Adrenal gland (tissue), 12 donors: ENCODE measurements around the gene ELF1. TPM values are rescaled to one million over a fixed set of nuclear protein-coding genes. Genes with fewer than 3 reads are reported as not detected.
"Not testable (repeated sequence)": the region's sequence is repeated elsewhere in the genome, so short reads cannot be mapped to it uniquely, and the experiment has no call there.

Source experiments
- DNase-seq, 7 donors: peaks; one replicate each; pipeline ENCODE4 v3.0.0-alpha.2; 2019 to 2020
- H3K27ac ChIP-seq, 5 donors: fragments of 200-600 bp; sonication (generic) in 4 of 5; 1 replicate in 3 of 5; 2 replicates in 2 of 5; pipeline versions ENCODE4 v1.5.1 to v1.8.0; 2016 to 2020; ENCODE audit warnings: mild to moderate bottlenecking in 1 of 5
- H3K27me3 ChIP-seq: fragments of 200-600 bp; 2 replicates; pipeline ENCODE4 v1.8.0; 2021
- H3K36me3 ChIP-seq, 2 donors: fragments of 200-600 bp; replicated peaks in 1 of 2; 1 replicate in 1 of 2; 2 replicates in 1 of 2; pipeline versions ENCODE4 v1.5.1 to v1.8.0; 2018 to 2022
- H3K4me1 ChIP-seq, 2 donors: fragments of 200-600 bp; replicated peaks in 1 of 2; 1 replicate in 1 of 2; 2 replicates in 1 of 2; pipeline versions ENCODE4 v1.5.1 to v1.8.0; 2018 to 2021
- H3K4me3 ChIP-seq, 4 donors: fragments of 200-600 bp; sonication (generic) in 3 of 4; one replicate each; pipeline ENCODE4 v1.5.1; 2016 to 2018
- H3K9me3 ChIP-seq, 3 donors: fragments of 200-600 bp; sonication (generic) in 1 of 3; replicated peaks in 1 of 3; 1 replicate in 2 of 3; 2 replicates in 1 of 3; pipeline versions ENCODE4 v1.5.1 to v1.8.0; 2016 to 2021
- POLR2A ChIP-seq, 2 donors: fragments of 450-650 bp; IDR thresholded peaks; one replicate each; pipeline ENCODE4 v1.6.1; 2017; ENCODE audit warnings: antibody characterized with exemption in 2 of 2, mild to moderate bottlenecking in 2 of 2, moderate library complexity in 1 of 2
- WGBS, 4 donors: extraction: QIAGEN DNeasy Blood & Tissue Kit in 2 of 4; methylation state at CpG; one replicate each; pipeline versions ENCODE4 v1.1.5 to v1.1.7; 2013 to 2017; 5-methylcytosine and 5-hydroxymethylcytosine counted together
- intact Hi-C, 2 donors: fragments of 100-400 bp; cut with DNase I; formaldehyde crosslinking; loops; one replicate each; pipeline versions ENCODE4 v1.14.1 to v1.15.0; 2022 to 2023
- polyA plus RNA-seq, 3 donors: library from polyadenylated mRNA; stranded (reverse); fragments of 200-250 nt in 2 of 3; fragments of 350-450 nt in 1 of 3; fragmentation: Illumina TruSeq in 1 of 3; extraction: RNeasy Lipid Tissue Mini Kit (QIAGEN cat#74804) in 1 of 3; gene quantifications; one replicate each; pipeline ENCODE4 v1.2.3, GENCODE V29; 2013 to 2014
- total RNA-seq, 9 donors: library from RNA; depleted of rRNA in 4 of 9; stranded (reverse); fragments of >200 nt in 4 of 9; fragments of 120-200 nt in 1 of 9; fragmentation: NEBNext Ultra II Directional in 1 of 9; extraction: Animal tissue kit (Norgen Biotek cat#: 25700) in 1 of 9; gene quantifications; one replicate each; pipeline versions ENCODE4 v1.1.0 to v1.2.4, GENCODE V29; 2013 to 2023
- TF ChIP-seq, protein P1 (sequence below), 6 experiments: fragments of 450-650 bp in 4 of 6; fragments of 200-600 bp in 2 of 6; sonication (generic) in 1 of 6; IDR thresholded peaks; 1 replicate in 5 of 6; 2 replicates in 1 of 6; pipeline versions ENCODE4 v1.5.1 to v1.8.0; 2016 to 2021; ENCODE audit warnings: antibody characterized with exemption in 6 of 6, mild to moderate bottlenecking in 2 of 6, moderate library complexity in 1 of 6
- donor health status: healthy with polysubstance abuse.
- donor health status: Bipolar disorder and iron deficiency.
- donor health status: DM: yes; HTN: yes; CAD: no.
- donor health status: DM: no; HTN: no; CAD: no.
- donor health status: DM: no; HTN: no; CAD: no.
- donor health status: DM: yes; HTN: yes; CAD: no.

The ELF1 gene
- total and polyA plus RNA-seq, 12 donors: 6.3 to 64.3 (median 51.7) TPM

DNA sequence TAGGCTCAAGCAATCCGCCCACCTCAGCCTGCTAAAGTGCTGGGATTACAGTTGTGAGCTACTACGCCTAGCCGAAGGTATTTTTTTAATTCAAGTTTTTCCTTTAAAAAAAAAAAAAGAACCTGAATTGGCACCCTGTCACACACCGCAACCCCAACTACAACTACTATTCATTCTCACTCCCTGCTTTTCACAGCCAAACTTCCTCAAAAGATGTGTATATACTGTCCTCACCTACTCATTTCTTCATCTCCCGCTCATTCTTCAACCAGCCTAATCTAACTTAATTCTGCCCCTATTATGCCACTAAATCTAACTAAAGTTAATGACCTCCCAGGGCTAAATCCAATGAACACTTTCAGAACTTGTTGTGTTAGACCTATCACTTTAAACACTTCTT, 29.5 kb upstream of the ELF1 start:
- 92 to 94% (median 93%) methylated on average over 5 of the region's 5 CpGs for WGBS, 4 donors

DNA sequence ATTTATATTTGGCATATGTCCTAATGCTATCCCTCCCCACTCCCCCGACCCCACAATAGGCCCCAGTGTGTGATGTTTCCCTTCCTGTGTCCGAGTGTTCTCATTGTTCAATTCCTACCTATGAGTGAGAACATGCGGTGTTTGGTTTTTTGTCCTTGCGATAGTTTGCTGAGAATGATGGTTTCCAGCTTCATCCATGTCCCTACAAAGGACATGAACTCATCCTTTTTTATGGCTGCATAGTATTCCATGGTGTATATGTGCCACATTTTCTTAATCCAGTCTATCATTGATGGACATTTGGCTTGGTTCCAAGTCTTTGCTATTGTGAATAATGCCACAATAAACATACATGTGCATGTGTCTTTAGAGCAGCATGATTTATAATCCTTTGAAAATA, 23.3 kb upstream of the ELF1 start:
- 96 to 99% (median 99%) methylated on average over 2 to 4 of the region's 4 CpGs for WGBS, 4 donors
- H3K9me3 ChIP-seq, DNase-seq, H3K36me3 ChIP-seq, H3K27ac ChIP-seq, intact Hi-C loops, H3K4me3 ChIP-seq, H3K27me3 ChIP-seq: not testable (repeated sequence)
- peaks cover 4 to 10% of the 10 kb centered on the region in 2 donors for H3K4me1 ChIP-seq

More for the DNA sequence above, 29.5 kb upstream of the ELF1 start:
- Histone ChIP-seq H3K9me3 (no peaks in the 10 kb centered on the region), H3K27ac (no peak overlapping the region), H3K4me1 (peaks cover 9 to 42% of the 10 kb centered on the region in 2 donors), H3K27me3 (no peaks in the 10 kb centered on the region), H3K4me3 (no peak overlapping the region), H3K36me3 (no peaks in the 10 kb centered on the region)
- no peak for DNase-seq
- no peak for TF ChIP-seq POLR2A (IDR thresholded peaks at IDR 0.05)
- TF ChIP-seq, protein P1, sequence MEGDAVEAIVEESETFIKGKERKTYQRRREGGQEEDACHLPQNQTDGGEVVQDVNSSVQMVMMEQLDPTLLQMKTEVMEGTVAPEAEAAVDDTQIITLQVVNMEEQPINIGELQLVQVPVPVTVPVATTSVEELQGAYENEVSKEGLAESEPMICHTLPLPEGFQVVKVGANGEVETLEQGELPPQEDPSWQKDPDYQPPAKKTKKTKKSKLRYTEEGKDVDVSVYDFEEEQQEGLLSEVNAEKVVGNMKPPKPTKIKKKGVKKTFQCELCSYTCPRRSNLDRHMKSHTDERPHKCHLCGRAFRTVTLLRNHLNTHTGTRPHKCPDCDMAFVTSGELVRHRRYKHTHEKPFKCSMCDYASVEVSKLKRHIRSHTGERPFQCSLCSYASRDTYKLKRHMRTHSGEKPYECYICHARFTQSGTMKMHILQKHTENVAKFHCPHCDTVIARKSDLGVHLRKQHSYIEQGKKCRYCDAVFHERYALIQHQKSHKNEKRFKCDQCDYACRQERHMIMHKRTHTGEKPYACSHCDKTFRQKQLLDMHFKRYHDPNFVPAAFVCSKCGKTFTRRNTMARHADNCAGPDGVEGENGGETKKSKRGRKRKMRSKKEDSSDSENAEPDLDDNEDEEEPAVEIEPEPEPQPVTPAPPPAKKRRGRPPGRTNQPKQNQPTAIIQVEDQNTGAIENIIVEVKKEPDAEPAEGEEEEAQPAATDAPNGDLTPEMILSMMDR (IDR thresholded peaks at IDR 0.05): no peak
- intact Hi-C loops: no loop called here

DNA sequence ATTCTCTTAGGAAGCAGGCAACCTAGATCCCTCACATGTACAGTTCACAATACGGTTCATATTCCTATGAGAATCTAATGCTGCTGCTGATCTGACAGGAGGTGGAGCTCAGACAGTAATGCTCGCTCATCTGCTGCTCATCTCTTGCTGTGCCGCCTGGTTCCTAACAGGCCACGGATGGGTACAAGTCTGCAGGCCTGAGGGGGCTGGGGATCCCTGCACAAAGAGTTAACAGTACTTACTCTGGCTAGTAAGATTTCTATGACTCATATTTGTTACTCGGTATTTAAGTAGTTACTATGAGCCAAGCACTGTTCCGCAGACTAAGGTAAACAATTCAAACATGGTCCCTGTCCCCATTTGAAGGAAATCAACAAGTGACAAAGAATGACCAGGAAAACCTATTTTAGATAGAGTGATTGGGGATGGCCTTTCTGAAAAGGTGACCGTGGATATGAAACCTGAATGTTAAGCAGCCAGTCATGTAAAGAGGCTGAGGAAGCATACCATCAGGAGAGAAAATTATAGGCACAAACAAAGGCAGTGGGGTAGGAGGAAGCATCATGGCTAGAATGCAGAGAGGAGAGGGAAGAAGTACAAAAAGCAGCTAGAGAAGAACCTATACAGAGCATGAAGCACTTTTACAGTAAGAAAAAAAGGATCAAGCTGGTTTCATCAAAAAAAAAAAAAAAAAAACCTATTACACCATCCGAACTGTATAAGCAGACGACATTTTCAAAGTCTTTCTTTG, 21.6 kb upstream of the ELF1 start:
- DNase-seq: no peak
- H3K4me3 ChIP-seq: no peak overlapping the region
- intact Hi-C loops: no loop called here
- H3K36me3 ChIP-seq: no peaks in the 10 kb centered on the region
- no peaks in the 10 kb centered on the region for H3K9me3 ChIP-seq
- H3K27ac ChIP-seq: no peak overlapping the region
- H3K4me1 ChIP-seq: peaks cover 4 to 10% of the 10 kb centered on the region in 2 donors
- TF ChIP-seq, protein P1 (IDR thresholded peaks at IDR 0.05): no peak
- TF ChIP-seq POLR2A (IDR thresholded peaks at IDR 0.05): no peak
- 72 to 81% (median 77%) methylated on average over 6 to 9 of the region's 9 CpGs for WGBS, 4 donors
- H3K27me3 ChIP-seq: no peaks in the 10 kb centered on the region

DNA sequence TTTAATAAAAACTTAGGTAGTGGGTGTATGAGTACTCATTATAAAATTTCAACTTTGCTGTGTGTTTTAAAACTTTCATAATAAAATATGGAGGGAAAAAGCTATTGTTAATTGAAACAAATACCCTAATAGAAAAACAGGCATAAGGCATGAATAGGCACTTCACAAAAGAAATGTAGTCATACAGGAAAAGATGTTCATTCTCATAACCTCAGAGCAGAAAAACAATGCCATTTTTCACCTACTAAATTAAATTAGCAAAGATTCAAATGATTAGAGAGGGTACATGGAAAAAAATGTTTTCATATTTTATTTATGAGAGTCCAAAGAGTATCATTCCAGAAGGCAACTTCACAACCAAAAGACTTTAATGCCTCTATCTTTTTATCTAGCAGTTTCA, 20.6 kb upstream of the ELF1 start:
- TF ChIP-seq, protein P1 (IDR thresholded peaks at IDR 0.05): no peak
- TF ChIP-seq POLR2A (IDR thresholded peaks at IDR 0.05): no peak
- Histone ChIP-seq H3K4me1 (peaks cover 4 to 18% of the 10 kb centered on the region in 2 donors), H3K36me3 (no peaks in the 10 kb centered on the region), H3K27me3 (no peaks in the 10 kb centered on the region), H3K9me3 (no peaks in the 10 kb centered on the region), H3K4me3 (no peak overlapping the region), H3K27ac (no peak overlapping the region)
- no peak for DNase-seq
- intact Hi-C loops: no loop called here

GRCh38 chr13:41036557-41036956, 17.4 kb upstream of the ELF1 start:
- H3K27ac ChIP-seq, H3K27me3 ChIP-seq, H3K9me3 ChIP-seq, DNase-seq, H3K4me3 ChIP-seq, H3K36me3 ChIP-seq, intact Hi-C loops: not testable (repeated sequence)
- H3K4me1 ChIP-seq: peaks cover 4 to 29% of the 10 kb centered on the region in 2 donors
- 91 to 99% (median 93%) methylated on average over 5 of the region's 5 CpGs for WGBS, 4 donors
